GM18907 (cell line): ENCODE data around the gene DUS3L.
"Not testable (repeated sequence)": the region's sequence is repeated elsewhere in the genome, so short reads cannot be mapped to it uniquely, and the experiment has no call there.

Source experiments
- ATAC-seq: cut with Tn5 transposase; IDR thresholded peaks from one replicate; pipeline ENCODE4 v1.9.1; 2021; ENCODE audit warnings: mild to moderate bottlenecking, moderate library complexity; ENCODE audit not compliant: unreplicated experiment

The DUS3L gene

DNA sequence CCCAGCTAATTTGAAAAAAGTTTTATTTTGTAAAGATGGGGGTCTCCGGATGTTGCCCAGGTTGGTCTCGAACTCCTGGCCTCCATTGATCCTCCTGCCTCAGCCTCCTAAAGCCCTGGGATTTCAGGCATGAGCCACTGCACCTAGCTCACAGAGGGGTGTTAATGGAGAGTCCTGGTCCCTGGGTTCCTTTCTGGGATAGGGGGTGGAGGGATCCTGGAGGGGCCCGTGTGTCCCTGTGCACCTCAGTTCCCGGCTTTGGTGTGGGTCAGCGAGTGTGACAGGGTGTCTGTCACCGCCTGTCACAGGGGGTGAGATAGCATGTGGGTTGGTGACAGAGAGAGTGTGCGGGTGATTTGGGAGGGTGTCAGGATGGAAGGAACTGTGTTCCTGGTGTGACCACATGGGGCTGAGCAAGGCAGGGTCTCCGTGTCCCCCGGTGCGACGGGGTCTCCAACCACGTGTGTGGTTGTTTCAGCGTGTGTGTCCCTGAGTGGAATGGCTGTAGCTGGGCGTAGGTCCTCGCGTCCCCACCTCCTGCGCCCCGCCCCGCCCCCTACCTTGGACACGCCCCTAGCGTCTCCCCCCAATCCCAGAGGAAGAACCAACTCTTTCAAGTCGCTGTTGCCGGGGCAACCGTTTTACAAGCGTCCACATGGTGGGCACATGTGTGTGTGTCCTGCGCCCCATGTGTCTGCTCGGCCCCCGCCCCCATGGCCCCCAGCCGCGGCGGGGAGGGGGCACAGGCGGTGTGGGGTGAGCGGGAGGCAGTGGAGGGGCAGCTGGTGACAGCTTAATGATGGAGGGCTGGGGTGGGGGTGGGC, 11.0 kb upstream of the DUS3L start:
- ATAC-seq, result no peak

DNA sequence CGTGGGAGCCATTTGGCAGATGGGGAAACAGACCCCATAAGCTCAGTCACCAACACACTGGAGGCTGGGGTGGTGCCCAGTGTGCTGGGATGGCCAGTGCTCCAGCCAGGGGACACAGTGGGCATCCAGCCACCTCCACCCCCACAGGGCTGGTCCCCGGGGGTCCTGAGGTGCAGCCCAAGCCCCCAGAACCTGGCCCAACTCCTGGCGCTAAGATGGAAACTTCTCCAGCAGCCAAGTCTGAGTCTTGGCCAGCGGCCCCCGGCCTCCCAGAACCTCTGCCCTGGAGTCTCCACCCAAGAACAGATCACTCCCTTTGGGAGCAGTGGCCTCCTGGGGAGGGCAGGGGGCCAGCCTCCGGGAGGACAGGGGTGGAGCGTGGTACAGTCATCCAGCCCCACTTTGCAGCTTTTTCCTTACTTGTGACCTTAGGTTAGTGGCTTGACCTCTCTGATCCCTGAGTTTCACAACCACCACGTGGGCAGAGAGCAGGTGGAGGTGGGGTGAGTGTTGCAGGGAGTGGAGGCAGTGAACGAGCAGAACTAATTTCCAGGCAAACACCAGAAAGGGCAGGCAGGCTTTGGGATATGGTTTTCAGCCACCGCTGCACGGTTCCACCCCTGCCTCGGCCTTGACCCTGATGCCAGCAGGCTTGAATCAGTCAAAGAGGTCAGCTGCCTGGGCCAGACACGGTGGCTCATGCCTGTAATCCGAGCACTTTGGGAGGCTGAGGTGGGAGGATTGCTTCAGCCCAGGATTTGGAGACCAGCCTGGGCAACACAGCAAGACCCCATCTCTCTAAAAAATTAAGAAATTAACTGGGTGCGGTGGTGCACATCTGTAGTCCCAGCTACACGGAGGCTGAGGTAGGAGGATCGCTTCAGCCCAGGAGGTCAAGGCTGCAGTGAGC, 9.7 kb upstream of the DUS3L start:
- no peak for ATAC-seq

DNA sequence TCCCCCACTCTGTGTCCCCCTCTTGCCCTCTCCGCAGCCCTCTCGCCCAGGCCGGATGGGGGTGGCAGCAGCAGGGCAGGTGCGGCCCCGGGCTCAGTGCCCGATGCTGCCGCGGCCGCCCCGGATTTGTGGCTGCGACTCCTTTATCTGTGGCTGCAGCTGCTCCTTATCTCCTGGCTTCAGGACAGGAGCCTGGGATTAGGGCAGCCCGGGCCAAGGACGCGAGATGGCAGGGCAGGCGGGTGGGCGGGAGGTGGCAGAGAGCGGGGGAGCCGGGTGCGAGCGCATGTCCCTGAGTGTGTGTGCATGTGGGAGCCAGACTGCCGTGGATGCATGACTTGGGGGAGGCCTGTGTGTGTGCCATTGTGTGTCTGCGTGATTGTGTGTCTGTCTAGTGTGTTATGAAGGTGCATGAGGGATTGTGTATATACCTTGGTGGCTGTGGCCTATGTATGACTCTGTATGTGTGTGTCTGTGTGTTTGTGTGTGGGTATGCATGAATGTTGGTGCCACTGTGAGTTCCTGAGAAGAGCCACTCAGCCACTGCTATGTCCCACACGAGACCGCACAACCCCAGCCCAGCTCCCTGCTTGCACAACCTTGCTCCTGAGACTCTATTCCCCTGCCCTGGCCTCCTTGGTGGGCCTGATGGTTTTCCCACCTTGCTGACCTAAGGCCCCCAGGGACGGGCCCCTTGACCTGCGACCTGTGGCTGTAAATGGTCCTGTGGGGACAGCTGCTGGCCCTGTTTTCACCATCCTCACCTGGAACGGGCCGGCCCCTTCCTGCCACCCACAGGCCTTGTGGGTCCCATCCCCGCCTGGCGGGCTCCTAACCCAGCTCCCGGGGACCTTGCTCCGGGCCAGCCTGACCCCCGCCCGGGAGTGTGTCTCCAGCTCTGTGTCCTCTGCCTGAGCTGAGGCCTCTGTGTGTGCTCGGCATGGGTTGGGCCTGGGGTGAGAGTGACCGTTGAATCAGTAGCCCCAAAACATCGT, 8.6 kb upstream of the DUS3L start:
- ATAC-seq, result no peak

DNA sequence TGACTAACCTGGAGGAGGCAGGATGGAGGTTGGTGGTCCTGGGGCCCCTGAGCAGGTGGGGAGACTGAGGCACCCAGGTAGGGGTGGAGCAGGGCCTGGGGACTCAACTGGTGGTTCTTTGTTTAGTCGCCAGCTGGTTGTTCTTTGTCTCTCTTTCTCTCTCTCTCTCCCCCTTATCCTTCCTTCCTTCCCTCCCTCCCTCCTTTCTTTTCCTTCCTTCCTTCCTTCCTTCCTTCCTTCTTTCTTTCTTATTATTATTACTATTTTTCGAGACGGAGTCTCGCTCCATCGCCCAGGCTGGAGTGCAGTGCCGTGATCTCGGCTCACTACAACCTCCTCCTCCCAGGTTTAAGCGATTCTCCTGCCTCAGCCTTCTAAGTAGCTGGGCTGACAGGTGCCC, 7.3 kb upstream of the DUS3L start:
- no peak for ATAC-seq

DNA sequence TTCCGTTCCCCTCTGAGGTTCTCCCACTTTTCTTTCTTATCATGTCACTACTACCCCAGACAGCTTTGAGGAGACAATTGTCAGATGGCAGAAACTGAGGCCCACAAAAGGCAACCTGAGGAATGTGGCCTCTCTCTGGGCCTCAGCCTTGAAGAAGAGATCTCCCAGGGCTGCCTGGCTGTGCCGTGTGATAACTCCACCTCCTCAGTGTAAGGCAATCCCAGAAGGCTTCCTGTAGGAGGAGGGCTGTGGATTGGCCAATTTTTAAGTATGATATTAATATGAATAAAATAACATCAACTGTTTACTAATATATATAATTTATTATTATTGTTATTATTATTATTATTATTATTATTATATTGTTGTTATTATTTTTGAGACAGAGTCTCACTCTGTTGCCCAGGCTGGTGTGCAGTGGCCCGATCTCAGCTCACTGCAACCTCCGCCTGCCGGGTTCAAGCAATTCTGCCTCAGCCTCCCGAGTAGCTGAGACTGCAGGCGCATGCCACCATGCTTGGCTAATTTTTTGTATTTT, 4.5 kb upstream of the DUS3L start:
- no peak for ATAC-seq

DNA sequence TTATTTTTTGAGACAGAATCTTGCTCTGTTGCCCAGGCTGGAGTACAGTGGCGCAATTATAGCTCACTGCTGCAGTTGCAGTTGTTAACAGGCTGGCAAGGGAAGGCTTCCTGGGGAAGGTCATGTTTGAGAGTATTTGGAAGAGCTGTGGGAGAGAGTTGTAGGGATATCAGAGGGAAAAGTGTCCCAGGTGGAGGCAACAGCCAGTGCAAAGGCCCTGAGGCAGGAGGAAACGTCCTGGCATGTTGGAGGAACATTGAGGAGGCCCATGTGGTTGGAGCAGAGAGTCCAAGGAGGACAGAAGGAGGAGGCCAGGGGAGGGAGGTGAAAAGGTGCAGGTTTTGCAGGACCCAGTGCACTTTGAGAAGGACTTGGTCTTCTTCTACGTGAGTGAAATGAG, 2.2 kb upstream of the DUS3L start:
- ATAC-seq, result no peak

DNA sequence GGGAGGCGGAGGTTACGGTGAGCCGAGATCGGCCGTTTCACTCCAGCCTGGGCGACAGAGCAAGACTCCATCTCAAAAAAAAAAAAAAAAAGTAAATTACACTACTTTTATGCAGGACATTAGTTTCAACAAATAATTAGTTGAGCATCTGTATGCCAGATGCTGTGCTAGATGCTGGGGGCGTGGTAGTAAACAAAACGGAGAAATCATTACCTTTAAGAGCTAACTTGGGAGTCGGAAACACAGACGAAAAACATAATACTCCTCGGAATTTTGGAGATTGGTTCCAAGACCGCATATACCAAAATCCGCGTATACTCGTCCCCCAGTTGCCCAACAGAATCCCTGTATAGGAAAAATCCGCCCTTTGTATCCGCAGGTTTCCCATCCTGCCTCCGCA, 1.3 kb upstream of the DUS3L start:
- ATAC-seq, result no peak

DNA sequence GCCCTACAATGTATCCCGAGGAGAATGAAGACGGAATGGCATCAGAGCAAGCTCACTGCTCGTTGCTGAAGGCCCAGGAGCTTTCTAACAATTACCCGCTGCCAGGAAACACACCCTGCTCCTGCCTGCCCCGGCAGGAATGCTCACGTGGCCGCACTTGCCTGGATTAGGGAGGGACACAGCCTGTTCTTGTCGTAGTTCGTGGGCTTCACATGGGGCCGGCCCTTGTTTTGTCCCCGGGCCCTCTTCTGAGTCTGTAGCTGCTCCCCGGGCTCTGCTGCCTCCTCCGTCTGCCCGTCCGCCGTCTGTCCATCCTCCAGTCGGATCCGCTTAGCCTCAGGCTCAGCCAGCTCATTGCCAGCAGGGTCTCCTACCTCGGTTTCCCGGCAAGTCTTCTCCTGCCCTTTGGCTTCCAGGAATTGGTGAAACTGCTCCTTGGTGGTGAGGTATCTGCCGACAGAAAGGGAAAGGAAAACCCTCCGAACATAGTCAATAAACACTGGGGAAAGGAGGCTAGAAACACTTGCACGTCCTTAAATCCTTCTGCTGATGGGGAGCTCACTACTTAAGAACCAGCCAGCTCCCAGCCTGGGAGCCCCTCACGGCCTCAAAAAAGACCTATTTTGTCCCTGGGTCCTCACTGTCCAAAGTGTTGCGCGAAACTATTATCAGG, 941 bp downstream of the DUS3L start:
- ATAC-seq, result no peak

DNA sequence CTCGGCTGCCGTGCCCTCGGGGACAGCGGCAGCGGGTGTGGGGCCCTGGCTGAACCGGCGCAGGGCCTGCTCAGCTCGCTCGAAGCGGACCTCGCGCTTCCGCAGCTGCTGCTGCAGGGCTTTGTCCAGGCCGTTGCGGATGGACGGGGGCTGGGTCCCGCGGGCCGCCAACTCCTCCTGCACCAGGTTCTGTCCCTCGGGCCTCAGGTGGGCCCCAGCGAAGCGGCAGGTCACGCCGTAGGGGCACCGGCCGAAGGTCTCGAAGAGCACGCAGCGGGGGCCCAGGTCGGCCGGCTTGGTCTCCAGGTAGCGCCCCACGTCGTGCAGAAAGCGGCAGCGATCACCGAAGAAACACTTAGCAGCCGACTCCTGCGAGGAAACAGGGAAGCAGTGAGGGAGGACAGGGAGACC, 1.6 kb downstream of the DUS3L start:
- no peak for ATAC-seq

DNA sequence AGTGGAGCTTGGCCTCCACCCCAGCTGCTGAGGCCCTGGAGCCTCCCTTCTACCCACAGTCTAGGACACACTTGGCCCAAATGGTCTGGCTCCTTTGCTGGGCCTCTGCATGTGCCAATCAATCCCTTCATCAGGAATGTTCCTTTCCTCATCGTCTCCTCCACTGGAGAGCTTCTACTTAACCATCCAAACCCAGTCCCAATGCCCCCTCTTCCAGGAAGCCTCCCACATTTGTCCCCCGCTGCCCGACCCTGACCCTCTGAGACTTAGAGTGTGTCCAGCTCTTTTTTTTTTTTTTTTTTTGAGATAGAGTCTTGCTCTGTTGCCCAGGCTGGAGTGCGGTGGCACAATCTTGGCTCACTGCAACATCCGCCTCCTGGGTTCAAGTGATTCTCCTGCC, 2.5 kb downstream of the DUS3L start:
- ATAC-seq, result no peak

DNA sequence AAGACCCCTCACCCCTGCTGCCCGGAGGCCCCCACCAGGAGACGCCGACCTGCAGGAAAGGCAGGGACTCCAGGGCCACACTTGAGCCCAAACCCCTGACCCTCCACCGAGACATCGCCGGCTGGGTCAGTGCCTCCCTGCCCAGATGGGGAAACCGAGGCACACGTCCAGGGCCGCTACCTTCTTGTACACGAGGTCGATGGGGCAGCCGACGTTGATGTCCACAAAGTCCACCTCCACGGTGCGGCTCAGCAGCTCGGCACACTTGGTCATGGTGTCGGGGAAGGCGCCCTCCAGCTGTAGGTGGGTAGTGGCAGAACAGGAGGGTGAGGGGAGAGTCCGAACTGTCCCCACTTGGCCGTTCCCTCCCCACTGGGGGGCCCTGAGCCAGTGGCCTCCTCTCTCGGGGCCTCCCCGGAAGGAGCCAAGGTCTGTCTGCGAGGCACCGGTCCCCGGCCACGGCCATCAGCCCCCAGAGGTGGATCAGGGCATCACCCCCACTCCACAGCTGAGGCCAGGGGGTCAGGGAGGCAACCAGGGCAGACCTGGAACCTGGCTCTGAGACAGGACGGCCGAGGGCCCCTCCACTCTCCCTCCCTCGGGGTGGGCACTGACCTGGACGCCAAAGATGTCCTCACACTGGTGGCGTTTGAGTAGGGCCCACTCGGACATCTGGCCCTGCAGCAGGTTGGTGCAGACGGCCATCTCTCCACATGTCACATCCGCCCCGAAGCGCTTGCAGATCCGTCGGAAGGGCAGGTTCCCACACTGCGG, 3.4 kb downstream of the DUS3L start:
- no peak for ATAC-seq

DNA sequence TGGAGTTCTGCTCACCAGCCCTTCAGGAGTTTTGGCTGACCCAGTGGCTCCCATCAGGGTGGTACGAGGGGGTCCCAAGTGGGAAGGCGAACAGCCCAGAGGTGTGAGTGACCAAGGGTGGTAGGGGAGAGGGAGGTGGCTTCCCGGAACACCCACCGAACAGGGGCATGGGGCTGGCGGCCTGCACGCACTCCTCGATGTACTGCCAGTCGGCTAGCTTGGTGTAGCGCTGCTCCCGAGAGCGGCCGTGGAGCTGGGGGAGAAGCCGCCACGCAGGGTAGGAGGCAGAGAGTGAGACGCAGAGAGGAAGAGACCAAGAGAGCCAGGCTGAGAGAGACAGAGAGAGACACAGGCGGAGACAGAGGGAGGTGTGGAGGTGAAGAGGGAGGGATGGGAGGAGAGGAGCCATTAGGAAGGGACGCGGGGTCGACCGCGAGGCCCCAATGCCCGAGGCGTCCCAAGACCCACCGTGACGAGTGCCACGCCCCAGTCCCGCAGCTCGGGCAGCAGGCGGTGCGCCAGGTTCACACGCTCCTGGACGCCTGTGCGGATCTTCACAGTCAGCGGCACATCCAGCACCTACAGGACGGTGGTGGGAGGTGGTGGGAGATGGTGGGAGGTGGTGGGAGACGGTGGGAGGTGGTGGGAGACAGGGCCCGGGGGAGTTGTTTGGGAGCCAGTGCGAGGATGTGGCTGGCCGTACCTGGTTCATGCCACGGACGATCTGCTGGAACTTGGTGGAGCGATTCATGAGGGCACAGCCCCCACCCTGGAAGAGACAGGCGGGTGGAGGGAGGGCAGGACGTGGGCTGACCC, 4.2 kb downstream of the DUS3L start:
- no peak for ATAC-seq

DNA sequence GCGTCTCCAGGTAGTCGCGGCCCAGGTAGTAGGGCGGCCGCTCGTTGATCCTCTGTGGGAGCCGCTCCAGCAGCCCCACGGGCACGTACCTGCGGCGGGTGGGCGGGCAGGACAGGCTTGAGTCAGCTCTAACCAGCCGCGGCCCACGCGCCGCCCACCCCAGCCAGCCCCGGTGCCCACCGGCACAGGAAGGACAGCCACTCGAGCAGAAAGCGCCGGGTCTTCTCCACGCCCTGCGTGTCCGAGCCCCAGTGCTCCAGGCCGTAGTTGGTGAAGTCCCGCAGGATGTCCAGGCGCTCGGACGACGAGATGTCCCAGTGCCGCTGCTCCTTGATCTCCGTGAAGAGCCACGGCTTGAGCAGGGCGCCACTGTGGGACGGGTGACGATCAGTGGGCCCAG, 5.5 kb downstream of the DUS3L start:
- ATAC-seq, result no peak

DNA sequence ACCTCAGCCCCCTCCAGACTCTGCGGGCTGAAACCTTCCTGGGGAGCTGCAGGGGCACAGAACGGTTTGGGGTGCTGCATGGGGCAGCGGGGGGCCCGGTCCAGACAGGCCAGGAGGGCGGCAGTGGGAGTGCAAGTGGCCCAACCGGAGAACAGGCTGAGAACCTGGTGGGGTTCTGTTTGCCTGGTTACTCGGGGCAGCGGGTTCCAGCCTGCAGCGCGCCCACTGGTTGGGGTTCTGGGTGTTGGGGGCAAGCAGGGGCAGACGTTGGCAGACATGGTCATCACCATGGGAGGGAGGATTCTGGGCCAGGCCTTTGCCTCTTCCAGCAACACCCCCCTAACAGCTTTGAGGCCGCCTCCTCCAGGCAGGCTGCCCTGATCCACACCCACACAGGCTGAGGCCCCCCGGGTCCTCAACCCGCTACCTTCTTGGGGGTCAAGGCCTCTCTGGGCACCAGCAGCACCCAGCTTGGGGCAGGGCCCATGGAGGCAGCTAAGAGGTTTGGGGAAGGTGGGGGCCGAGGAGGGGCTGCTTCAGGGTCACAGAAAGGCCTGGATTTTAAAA, 6.3 kb downstream of the DUS3L start, which contains the start of gene PRR22:
Gene PRR22, minus strand, starts transcription at position 166 of the 567 bp plus-strand sequence. Its CDS starts 86 bp downstream, at position 80.
- ATAC-seq, result no peak

DNA sequence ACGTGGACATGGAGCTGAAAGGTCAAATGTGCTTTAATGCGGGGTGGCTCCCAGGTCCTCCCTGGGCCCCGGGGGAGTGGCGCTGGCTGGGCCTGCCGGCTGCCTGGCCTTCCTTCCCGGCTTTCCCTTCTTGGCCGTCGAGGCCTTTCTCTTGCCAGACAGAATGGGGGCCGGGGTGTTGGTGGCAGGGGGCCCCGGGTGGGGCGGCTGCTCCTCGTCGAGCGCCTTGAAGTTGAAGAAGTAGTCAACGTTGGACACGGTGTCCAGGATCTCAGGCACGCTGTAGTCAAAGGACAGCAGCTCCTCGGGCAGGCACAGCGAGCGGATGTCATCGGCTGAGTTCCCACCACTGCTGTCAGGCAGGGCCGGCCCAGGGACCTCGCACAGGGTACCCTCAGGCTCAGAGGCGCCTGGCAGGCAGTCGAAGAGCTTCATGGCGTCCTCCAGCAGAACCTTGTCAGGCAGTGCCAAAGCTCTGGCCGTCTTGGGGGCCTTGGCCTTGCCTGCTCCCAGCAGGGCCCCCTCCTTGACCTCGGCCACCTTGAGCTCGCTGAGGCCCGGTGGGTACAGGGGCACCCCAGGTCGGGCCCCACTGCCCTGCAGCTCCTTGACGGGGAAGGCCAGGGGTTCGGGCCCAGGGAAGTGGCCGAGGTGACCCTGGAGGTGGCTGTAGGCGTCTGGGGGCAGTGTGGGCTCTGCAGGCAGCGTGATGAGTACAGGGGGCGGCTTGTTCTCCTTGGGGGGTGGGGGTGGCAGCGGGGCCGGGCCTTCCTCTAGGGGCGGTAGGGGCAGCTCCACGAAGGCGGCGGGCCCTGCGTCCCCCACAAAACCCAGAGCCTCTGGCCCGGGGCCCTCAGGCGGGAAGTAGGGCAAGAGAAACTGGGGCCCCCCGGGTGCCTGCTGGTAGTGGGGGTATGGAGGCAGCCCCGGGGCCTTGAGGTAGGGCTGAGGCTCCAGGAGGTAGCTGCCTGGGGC, 7.7 kb downstream of the DUS3L start:
- no peak for ATAC-seq

DNA sequence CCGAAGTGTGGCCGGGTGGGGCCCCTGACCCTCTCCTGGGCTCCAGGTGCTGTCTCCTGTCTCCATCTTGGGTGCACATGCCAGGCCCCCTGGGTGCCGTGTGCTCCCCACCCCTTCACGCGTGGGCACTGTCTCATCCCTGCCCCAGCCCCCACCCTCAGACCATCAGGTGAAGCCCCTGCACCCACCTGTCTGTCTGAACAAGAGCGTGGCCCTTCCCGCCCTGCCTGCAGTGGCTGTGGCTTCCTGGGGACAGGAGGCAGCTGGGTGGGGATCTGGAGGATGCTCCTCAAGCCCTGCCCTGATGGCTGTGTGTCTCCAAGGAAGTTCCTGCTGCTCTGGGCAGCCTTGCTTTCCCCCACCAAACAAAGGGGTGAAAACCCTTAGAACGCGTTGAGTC, 8.6 kb downstream of the DUS3L start:
- no peak for ATAC-seq

DNA sequence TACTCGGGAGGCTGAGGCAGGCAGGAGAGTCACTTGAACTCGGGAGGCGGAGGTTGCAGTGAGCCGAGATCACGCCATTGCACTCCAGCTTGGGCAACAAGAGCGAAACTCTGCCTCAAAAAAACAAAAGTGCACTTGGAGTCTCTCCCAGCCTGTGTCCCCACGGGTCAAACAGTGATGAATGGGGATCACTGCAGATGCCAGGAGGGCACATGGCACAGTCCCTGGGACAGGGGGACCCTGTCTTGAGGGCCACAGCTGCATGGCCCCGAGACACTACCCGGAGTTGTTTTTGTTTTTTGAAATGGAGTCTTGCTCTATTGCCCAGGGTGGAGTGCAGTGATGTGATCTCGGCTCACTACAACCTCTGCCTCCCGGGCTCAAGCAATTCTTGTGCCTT, 10.0 kb downstream of the DUS3L start:
- not testable (repeated sequence) for ATAC-seq
